GM23248 (cell line): ENCODE data around the gene AKR1C3. TPM values are rescaled to one million over a fixed set of nuclear protein-coding genes. Genes with fewer than 3 reads are reported as not detected.
"Not testable (repeated sequence)": the region's sequence is repeated elsewhere in the genome, so short reads cannot be mapped to it uniquely, and the experiment has no call there.

ENCODE experiments used
- DNase-seq: peaks from one replicate; pipeline ENCODE4 v3.0.0-alpha.2; 2015
- H2AFZ ChIP-seq: fragments of 200-600 bp; sonication (generic); 2 replicates; pipeline ENCODE4 v1.6.1; 2016; ENCODE audit warnings: antibody characterized with exemption
- H3F3A ChIP-seq: fragments of 200-600 bp; sonication (generic); 2 replicates; pipeline ENCODE4 v1.6.1; 2016; ENCODE audit warnings: mild to moderate bottlenecking, antibody characterized with exemption, mixed run types; ENCODE audit not compliant: insufficient read depth
- H3K27ac ChIP-seq: fragments of 200-600 bp; sonication (generic); 2 replicates; pipeline ENCODE4 v1.5.1; 2016; ENCODE audit warnings: mild to moderate bottlenecking
- H3K27me3 ChIP-seq: fragments of 200-600 bp; sonication (generic); replicated peaks from 2 replicates; pipeline ENCODE4 v1.6.1; 2016; ENCODE audit warnings: mild to moderate bottlenecking; ENCODE audit not compliant: insufficient read depth
- H3K36me3 ChIP-seq: fragments of 200-600 bp; sonication (generic); 2 replicates; pipeline ENCODE4 v1.6.1; 2016; ENCODE audit warnings: low read depth, mild to moderate bottlenecking
- H3K4me1 ChIP-seq: fragments of 200-600 bp; sonication (generic); 2 replicates; pipeline ENCODE4 v1.6.1; 2016; ENCODE audit warnings: mild to moderate bottlenecking; ENCODE audit not compliant: insufficient read depth
- H3K4me2 ChIP-seq: fragments of 200-600 bp; sonication (generic); one replicate; pipeline ENCODE4 v1.6.1; 2016; ENCODE audit warnings: mild to moderate bottlenecking; ENCODE audit not compliant: unreplicated experiment
- H3K4me3 ChIP-seq: fragments of 200-600 bp; sonication (generic); 2 replicates; pipeline ENCODE4 v1.5.1; 2016; ENCODE audit warnings: mild to moderate bottlenecking
- H3K79me2 ChIP-seq: fragments of 200-600 bp; sonication (generic); 2 replicates; pipeline ENCODE4 v1.6.1; 2016; ENCODE audit warnings: mild to moderate bottlenecking; ENCODE audit not compliant: insufficient read depth
- H3K9ac ChIP-seq: fragments of 200-600 bp; sonication (generic); 2 replicates; pipeline ENCODE4 v1.6.1; 2016; ENCODE audit warnings: mild to moderate bottlenecking
- H3K9me2 ChIP-seq: fragments of 200-600 bp; sonication (generic); 2 replicates; pipeline ENCODE4 v1.6.1; 2016; ENCODE audit warnings: mixed run types, mild to moderate bottlenecking, moderate library complexity; ENCODE audit not compliant: insufficient read depth
- H3K9me3 ChIP-seq: fragments of 200-600 bp; sonication (generic); one replicate; pipeline ENCODE4 v1.6.1; 2017; ENCODE audit warnings: low read depth
- H4K20me1 ChIP-seq: fragments of 200-600 bp; sonication (generic); 2 replicates; pipeline ENCODE4 v1.6.0; 2016; ENCODE audit not compliant: insufficient read depth
- EZH2 ChIP-seq: fragments of 200-600 bp; sonication (generic); IDR thresholded peaks from 2 replicates; pipeline ENCODE4 v1.6.1; 2018; ENCODE audit warnings: antibody characterized with exemption, mild to moderate bottlenecking; ENCODE audit not compliant: insufficient read depth, poor library complexity, severe bottlenecking
- EZH2phosphoT487 ChIP-seq: fragments of 200-600 bp; sonication (generic); IDR thresholded peaks from 2 replicates; pipeline ENCODE4 v1.6.1; 2018; ENCODE audit warnings: antibody characterized with exemption, moderate library complexity, mild to moderate bottlenecking, low read depth; ENCODE audit not compliant: insufficient read depth
- WGBS, 2 experiments: methylation state at CpG; one replicate each; pipeline ENCODE4 v1.1.6; 2015 to 2017; ENCODE audit warnings: low lambda C conversion rate in 2 of 2, low coverage in 1 of 2; ENCODE audit errors: missing lambda C conversion rate in 2 of 2; 5-methylcytosine and 5-hydroxymethylcytosine counted together
- in situ Hi-C: fragments of 300-500 bp; cut with MboI; formaldehyde crosslinking; loops from 2 replicates; pipeline ENCODE4 v1.15.0; 2020
- polyA plus RNA-seq: library from polyadenylated mRNA; unstranded; fragments of >200 nt; fragmentation: Nextera tagmentation; extraction: Ambion mirVana; gene quantifications from 2 replicates; pipeline ENCODE4 v1.2.1, GENCODE V29; 2016
- total RNA-seq: library from RNA; depleted of rRNA; stranded (reverse); fragments of >200 nt; shearing (Covaris generic); gene quantifications from 2 replicates; pipeline ENCODE4 v1.2.3, GENCODE V29; 2014; rRNA removed

Gene AKR1C3
- total RNA-seq (23.2 and 36.2 TPM in 2 replicates), polyA plus RNA-seq (44.7 and 51.8 TPM in 2 replicates)

GRCh38 chr10:5094265-5095205, at the start of gene AKR1C3:
TSS of gene AKR1C3 (plus strand) at chr10:5094414. CDS start at chr10:5094445, 31 bp downstream.
- TF ChIP-seq EZH2 (no peak), EZH2phosphoT487 (no peak)
- Histone ChIP-seq H3K4me2 (peak within 1 kb of the TSS; percentile 97), H3K27ac (peak within 1 kb of the TSS; percentile 75), H3K79me2 (0 out of 2 replicates have a peak, but pooled peaks cover 7% of the 10 kb centered on the region), H3F3A (0 out of 2 replicates have a peak, but pooled peaks cover 4% of the 10 kb centered on the region), H3K36me3 (no peaks in the 10 kb centered on the region; the same call in 1 of the 2 replicates), H3K9me2 (no peaks in the 10 kb centered on the region), H3K9ac (peak within 1 kb of the TSS; percentile 91), H3K9me3 (no peaks in the 10 kb centered on the region), H3K27me3 (no peaks in the 10 kb centered on the region), H2AFZ (peak within 1 kb of the TSS; percentile 98), H3K4me1 (peaks cover 12% of the 10 kb centered on the region; the same call in 1 of the 2 replicates), H4K20me1 (no peaks in the 10 kb centered on the region), H3K4me3 (peak within 1 kb of the TSS; percentile 89)
- in situ Hi-C loops, result loop anchor here (10.0 kb wide), 2 partner anchors 70 to 240 kb away; no protein-coding TSS in a partner anchor
- DNase-seq, result peak; percentile 88
- WGBS, 2 experiments, result 1 to 2% methylated on average over 9 of the region's 9 CpGs

- Histone ChIP-seq H3K9me2 (no peaks in the 10 kb centered on the region), H2AFZ (no peak overlapping the region), H3K27me3 (no peaks in the 10 kb centered on the region), H3K9ac (no peak overlapping the region), H3K9me3 (no peaks in the 10 kb centered on the region), H3K27ac (no peak overlapping the region), H3K4me2 (no peak overlapping the region), H3K36me3 (no peaks in the 10 kb centered on the region), H3K4me3 (no peak overlapping the region), H3K4me1 (peaks cover 17% of the 10 kb centered on the region), H4K20me1 (no peaks in the 10 kb centered on the region), H3F3A (no peaks in the 10 kb centered on the region; the same call in 1 of the 2 replicates), H3K79me2 (no peaks in the 10 kb centered on the region)
- no peak for TF ChIP-seq EZH2phosphoT487
- TF ChIP-seq EZH2, result no peak
- in situ Hi-C loops, result no loop called here
- no peak for DNase-seq
- WGBS, 2 experiments, result 91 to 93% methylated on average over 9 of the region's 9 CpGs
Observed at GRCh38 chr10:5045095-5045494, 49.1 kb upstream of the AKR1C3 start.

- TF ChIP-seq EZH2phosphoT487 (no peak), EZH2 (no peak)
- Histone ChIP-seq H3K9me3 (no peaks in the 10 kb centered on the region), H3K36me3 (no peaks in the 10 kb centered on the region), H3K4me3 (no peak overlapping the region), H2AFZ (no peak overlapping the region), H3K4me2 (no peak overlapping the region), H3K79me2 (no peaks in the 10 kb centered on the region), H3K4me1 (peaks cover 17% of the 10 kb centered on the region), H3K27me3 (no peaks in the 10 kb centered on the region), H3K9ac (no peak overlapping the region), H3K9me2 (no peaks in the 10 kb centered on the region), H3F3A (no peaks in the 10 kb centered on the region; the same call in 1 of the 2 replicates), H4K20me1 (no peaks in the 10 kb centered on the region), H3K27ac (no peak overlapping the region)
- WGBS, 2 experiments, result 79 to 86% methylated on average over 6 of the region's 6 CpGs
- in situ Hi-C loops, result no loop called here
- no peak for DNase-seq
Observed at GRCh38 chr10:5046410-5046809, 47.8 kb upstream of the AKR1C3 start.

- H3K9ac ChIP-seq, H2AFZ ChIP-seq, H3K79me2 ChIP-seq, H3K27me3 ChIP-seq, H3K9me3 ChIP-seq, H3K4me2 ChIP-seq, DNase-seq, H3F3A ChIP-seq, H3K27ac ChIP-seq, H3K9me2 ChIP-seq, H3K36me3 ChIP-seq, H3K4me3 ChIP-seq, H4K20me1 ChIP-seq, in situ Hi-C loops: not testable (repeated sequence)
- 83 to 85% methylated on average over 5 of the region's 5 CpGs for WGBS, 2 experiments
- peaks cover 17% of the 10 kb centered on the region for H3K4me1 ChIP-seq
Observed at GRCh38 chr10:5047055-5047454, 47.2 kb upstream of the AKR1C3 start.
